ENCODE data around the gene SOCS3. TPM values are rescaled to one million over a fixed set of nuclear protein-coding genes. Genes with fewer than 3 reads are reported as not detected.
A peak's percentile ranks its signal among the peaks of the same experiment; 100 is the strongest.

Gene SOCS3
- total RNA-seq = 100 to 1,000 TPM; 118 to 143 (median 136) TPM

- ATAC-seq (peak; percentile 76), DNase-seq (peak; percentile 97)
- Mint-ChIP-seq H3K4me3 (peak within 1 kb of the TSS; percentile 91), H3K9me3 (no peaks in the 10 kb centered on the region), H3K27me3 (ENCODE audit: low read depth) (no peaks in the 10 kb centered on the region), H3K4me1 (ENCODE audit: low read depth) (peaks cover 33% of the 10 kb centered on the region), H3K36me3 (ENCODE audit: insufficient read depth) (peaks cover 24% of the 10 kb centered on the region)
These were observed at the start of gene SOCS3 for GRCh38 chr17:78359997-78360370. Gene SOCS3, minus strand, starts transcription at chr17:78360077. Its CDS starts 982 bp downstream, at chr17:78359095.

- Mint-ChIP-seq H3K4me1 (ENCODE audit: low read depth) (peaks cover 56% of the 10 kb centered on the region), H3K4me3 (no peak overlapping the region), H3K27me3 (ENCODE audit: low read depth) (no peaks in the 10 kb centered on the region), H3K9me3 (no peaks in the 10 kb centered on the region), H3K36me3 (ENCODE audit: insufficient read depth) (peaks cover 6% of the 10 kb centered on the region)
- no peak for DNase-seq
- ATAC-seq = no peak
These were observed 49.5 kb upstream of the SOCS3 start for GRCh38 chr17:78409191-78409928.

- DNase-seq (no peak), ATAC-seq (no peak)
- Mint-ChIP-seq H3K9me3 (no peaks in the 10 kb centered on the region), H3K4me1 (ENCODE audit: low read depth) (peaks cover 48% of the 10 kb centered on the region), H3K4me3 (no peak overlapping the region), H3K36me3 (ENCODE audit: insufficient read depth) (peaks cover 12% of the 10 kb centered on the region), H3K27me3 (ENCODE audit: low read depth) (no peaks in the 10 kb centered on the region)
These were observed 48.7 kb upstream of the SOCS3 start for GRCh38 chr17:78408476-78409050.

GRCh38 chr17:78407387-78408000, 47.6 kb upstream of the SOCS3 start:
- Mint-ChIP-seq H3K36me3 (ENCODE audit: insufficient read depth) (peaks cover 23% of the 10 kb centered on the region), H3K4me3 (no peak overlapping the region), H3K9me3 (no peaks in the 10 kb centered on the region), H3K27me3 (ENCODE audit: low read depth) (no peaks in the 10 kb centered on the region), H3K4me1 (ENCODE audit: low read depth) (peaks cover 38% of the 10 kb centered on the region)
- ATAC-seq (no peak), DNase-seq (no peak)

GRCh38 chr17:78406920-78407319, 47.0 kb upstream of the SOCS3 start:
- ATAC-seq = no peak
- Mint-ChIP-seq H3K4me1 (ENCODE audit: low read depth) (peaks cover 32% of the 10 kb centered on the region), H3K27me3 (ENCODE audit: low read depth) (no peaks in the 10 kb centered on the region), H3K4me3 (no peak overlapping the region), H3K9me3 (no peaks in the 10 kb centered on the region), H3K36me3 (ENCODE audit: insufficient read depth) (peaks cover 25% of the 10 kb centered on the region)
- no peak for DNase-seq

- Mint-ChIP-seq H3K4me3 (no peak overlapping the region), H3K4me1 (ENCODE audit: low read depth) (peaks cover 30% of the 10 kb centered on the region), H3K36me3 (ENCODE audit: insufficient read depth) (peaks cover 23% of the 10 kb centered on the region), H3K27me3 (ENCODE audit: low read depth) (no peaks in the 10 kb centered on the region), H3K9me3 (no peaks in the 10 kb centered on the region)
- ATAC-seq = no peak
- DNase-seq = no peak
These were observed 46.5 kb upstream of the SOCS3 start for GRCh38 chr17:78406396-78406795.

GRCh38 chr17:78403822-78404221, 43.9 kb upstream of the SOCS3 start:
- Mint-ChIP-seq H3K27me3 (ENCODE audit: low read depth) (no peaks in the 10 kb centered on the region), H3K36me3 (ENCODE audit: insufficient read depth) (peaks cover 39% of the 10 kb centered on the region), H3K9me3 (no peaks in the 10 kb centered on the region), H3K4me1 (ENCODE audit: low read depth) (peaks cover 19% of the 10 kb centered on the region), H3K4me3 (no peak overlapping the region)
- no peak for DNase-seq
- ATAC-seq = no peak

GRCh38 chr17:78401891-78402290, 42.0 kb upstream of the SOCS3 start:
- DNase-seq = no peak
- no peaks in the 10 kb centered on the region for H3K9me3 Mint-ChIP-seq
- no peaks in the 10 kb centered on the region for H3K27me3 Mint-ChIP-seq (ENCODE audit: low read depth)
- H3K4me1 Mint-ChIP-seq (ENCODE audit: low read depth) = peaks cover 6% of the 10 kb centered on the region
- no peak for ATAC-seq
- H3K4me3 Mint-ChIP-seq = no peak overlapping the region
- H3K36me3 Mint-ChIP-seq (ENCODE audit: insufficient read depth) = peaks cover 52% of the 10 kb centered on the region

GRCh38 chr17:78401246-78401645, 41.4 kb upstream of the SOCS3 start:
- H3K36me3 Mint-ChIP-seq (ENCODE audit: insufficient read depth) = peaks cover 56% of the 10 kb centered on the region
- H3K4me3 Mint-ChIP-seq = no peak overlapping the region
- H3K4me1 Mint-ChIP-seq (ENCODE audit: low read depth) = peaks cover 3% of the 10 kb centered on the region

GRCh38 chr17:78400581-78401240, 40.8 kb upstream of the SOCS3 start:
- DNase-seq (no peak), ATAC-seq (no peak)
- Mint-ChIP-seq H3K27me3 (ENCODE audit: low read depth) (no peaks in the 10 kb centered on the region), H3K4me1 (ENCODE audit: low read depth) (peaks cover 1% of the 10 kb centered on the region), H3K4me3 (no peak overlapping the region), H3K36me3 (ENCODE audit: insufficient read depth) (peaks cover 60% of the 10 kb centered on the region), H3K9me3 (no peaks in the 10 kb centered on the region)

More at GRCh38 chr17:78401246-78401645, 41.4 kb upstream of the SOCS3 start:
- no peaks in the 10 kb centered on the region for H3K27me3 Mint-ChIP-seq (ENCODE audit: low read depth)
- no peak for ATAC-seq
- no peaks in the 10 kb centered on the region for H3K9me3 Mint-ChIP-seq
- DNase-seq = no peak

GRCh38 chr17:78399693-78400144, 39.8 kb upstream of the SOCS3 start:
- DNase-seq = no peak
- Mint-ChIP-seq H3K9me3 (no peaks in the 10 kb centered on the region), H3K36me3 (ENCODE audit: insufficient read depth) (peaks cover 68% of the 10 kb centered on the region)

GRCh38 chr17:78399028-78399692, 39.3 kb upstream of the SOCS3 start:
- Mint-ChIP-seq H3K9me3 (no peaks in the 10 kb centered on the region), H3K27me3 (ENCODE audit: low read depth) (no peaks in the 10 kb centered on the region), H3K4me1 (ENCODE audit: low read depth) (no peaks in the 10 kb centered on the region), H3K36me3 (ENCODE audit: insufficient read depth) (peaks cover 67% of the 10 kb centered on the region), H3K4me3 (no peak overlapping the region)
- DNase-seq (no peak), ATAC-seq (no peak)

More at GRCh38 chr17:78399693-78400144, 39.8 kb upstream of the SOCS3 start:
- Mint-ChIP-seq H3K27me3 (ENCODE audit: low read depth) (no peaks in the 10 kb centered on the region), H3K4me3 (no peak overlapping the region), H3K4me1 (ENCODE audit: low read depth) (no peaks in the 10 kb centered on the region)
- ATAC-seq = no peak

GRCh38 chr17:78398390-78398789, 38.5 kb upstream of the SOCS3 start:
- ATAC-seq = no peak
- Mint-ChIP-seq H3K9me3 (no peaks in the 10 kb centered on the region), H3K36me3 (ENCODE audit: insufficient read depth) (peaks cover 65% of the 10 kb centered on the region)

GRCh38 chr17:78397681-78398101, 37.8 kb upstream of the SOCS3 start:
- Mint-ChIP-seq H3K9me3 (no peaks in the 10 kb centered on the region), H3K4me1 (ENCODE audit: low read depth) (peaks cover 4% of the 10 kb centered on the region), H3K36me3 (ENCODE audit: insufficient read depth) (peaks cover 60% of the 10 kb centered on the region), H3K27me3 (ENCODE audit: low read depth) (no peaks in the 10 kb centered on the region), H3K4me3 (no peak overlapping the region)
- ATAC-seq (no peak), DNase-seq (no peak)

More at GRCh38 chr17:78398390-78398789, 38.5 kb upstream of the SOCS3 start:
- H3K4me3 Mint-ChIP-seq = no peak overlapping the region
- H3K27me3 Mint-ChIP-seq (ENCODE audit: low read depth) = no peaks in the 10 kb centered on the region
- no peak for DNase-seq
- peaks cover 2% of the 10 kb centered on the region for H3K4me1 Mint-ChIP-seq (ENCODE audit: low read depth)

Measured in activated T-cell treated with anti-CD3 and anti-CD28 coated beads, Interleukin-2, amount 50 U/mL, for 4 hours (primary cell).